Measurements from ENCODE around the gene STK31.
"Not testable (repeated sequence)": the region's sequence is repeated elsewhere in the genome, so short reads cannot be mapped to it uniquely, and the experiment has no call there.

The STK31 gene

GRCh38 chr7:23713285-23714149, 3.5 kb downstream of the STK31 start:
- no peak for DNase-seq

- no peak for DNase-seq
These were observed 4.1 kb downstream of the STK31 start for GRCh38 chr7:23714150-23714464.

GRCh38 chr7:23714579-23714978, 4.6 kb downstream of the STK31 start:
- no peak for DNase-seq

DNA sequence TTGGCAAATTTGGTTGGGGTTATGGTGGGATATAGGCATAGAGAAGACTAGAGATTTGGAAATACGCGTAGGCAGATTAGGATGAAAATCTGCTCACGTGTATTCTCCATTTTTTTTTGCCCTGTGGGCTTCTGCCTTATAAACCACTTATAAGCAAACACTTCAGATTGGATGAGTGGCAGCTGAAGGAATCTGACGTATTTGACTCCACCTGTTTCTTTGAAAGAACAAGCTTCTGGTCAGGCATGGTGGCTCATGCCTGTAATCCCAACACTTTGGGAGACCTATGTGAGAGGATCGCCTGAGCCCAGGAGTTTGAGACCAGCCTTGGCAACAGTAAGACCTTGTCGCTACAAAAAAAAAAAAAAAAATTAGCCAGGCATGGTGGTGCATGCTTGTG, 5.1 kb downstream of the STK31 start:
- no peak for DNase-seq

- no peak for DNase-seq
These were observed 7.8 kb downstream of the STK31 start for GRCh38 chr7:23717788-23718187.

- no peak for DNase-seq
These were observed 11.4 kb downstream of the STK31 start for GRCh38 chr7:23721456-23721855.

GRCh38 chr7:23722587-23723216, 12.7 kb downstream of the STK31 start:
- DNase-seq, result not testable (repeated sequence)

DNA sequence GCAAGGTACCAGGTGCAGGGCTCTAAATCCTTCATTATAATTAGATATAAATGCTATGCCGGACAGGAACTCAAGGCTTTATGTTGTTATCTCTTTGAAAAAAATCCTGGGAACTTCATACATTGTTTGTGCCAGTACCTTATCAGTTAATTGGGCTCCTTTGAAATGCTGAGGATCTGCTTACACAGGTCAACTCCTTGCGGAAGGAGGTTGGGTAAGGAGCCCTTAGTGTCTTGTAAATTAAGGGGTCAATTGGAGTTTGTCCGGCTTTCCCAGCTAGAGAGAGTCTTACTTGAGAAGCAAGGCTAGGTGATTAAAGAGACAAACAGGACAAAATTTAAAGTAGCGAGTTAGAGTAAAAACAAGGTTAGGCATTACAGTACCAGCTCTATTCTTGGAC, 14.1 kb downstream of the STK31 start:
- DNase-seq, result not testable (repeated sequence)

- DNase-seq, result no peak
These were observed 32.0 kb downstream of the STK31 start for GRCh38 chr7:23742051-23742450.

GRCh38 chr7:23743226-23743625, 33.2 kb downstream of the STK31 start:
- no peak for DNase-seq

DNA sequence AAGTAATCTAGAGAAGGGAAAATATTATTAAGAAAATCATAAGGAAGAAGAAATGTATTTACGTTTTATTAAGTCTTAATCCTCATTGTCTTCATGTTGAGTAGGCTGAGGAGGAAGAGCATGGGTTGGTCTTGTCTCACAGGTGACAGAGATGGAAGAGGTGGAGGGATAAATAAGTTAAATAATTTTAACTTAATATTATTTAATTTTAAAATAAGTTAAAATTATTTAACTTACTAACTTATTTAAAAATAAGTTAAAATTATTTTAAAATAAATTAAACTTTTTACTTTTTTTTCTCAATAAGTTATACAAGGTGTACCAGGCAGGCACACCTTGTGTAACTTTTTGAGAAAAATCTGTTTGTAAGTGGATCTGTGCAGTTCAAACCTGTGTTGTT, 36.6 kb downstream of the STK31 start:
- no peak for DNase-seq

GRCh38 chr7:23751852-23752251, 41.8 kb downstream of the STK31 start:
- no peak for DNase-seq

DNA sequence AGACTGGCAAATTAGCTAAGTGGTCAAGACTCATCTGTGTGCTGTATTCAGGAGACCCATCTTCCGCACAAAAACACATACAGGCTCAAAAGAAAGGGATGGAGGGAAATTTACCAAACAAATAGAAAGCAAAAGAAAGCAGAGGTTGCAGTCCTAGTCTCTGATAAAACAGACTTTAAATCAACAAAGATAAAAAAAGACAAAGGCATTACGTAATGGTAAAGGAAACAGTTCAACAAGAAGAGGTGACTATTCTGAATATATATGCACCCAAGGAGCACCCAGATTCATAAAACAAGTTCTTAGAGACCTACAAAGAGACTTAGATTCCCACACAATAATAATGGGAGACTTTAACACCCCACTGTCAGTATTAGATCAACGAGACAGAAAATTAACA, 48.8 kb downstream of the STK31 start:
- DNase-seq, result not testable (repeated sequence)

GRCh38 chr7:23759671-23760391, 49.8 kb downstream of the STK31 start:
- no peak for DNase-seq

DNA sequence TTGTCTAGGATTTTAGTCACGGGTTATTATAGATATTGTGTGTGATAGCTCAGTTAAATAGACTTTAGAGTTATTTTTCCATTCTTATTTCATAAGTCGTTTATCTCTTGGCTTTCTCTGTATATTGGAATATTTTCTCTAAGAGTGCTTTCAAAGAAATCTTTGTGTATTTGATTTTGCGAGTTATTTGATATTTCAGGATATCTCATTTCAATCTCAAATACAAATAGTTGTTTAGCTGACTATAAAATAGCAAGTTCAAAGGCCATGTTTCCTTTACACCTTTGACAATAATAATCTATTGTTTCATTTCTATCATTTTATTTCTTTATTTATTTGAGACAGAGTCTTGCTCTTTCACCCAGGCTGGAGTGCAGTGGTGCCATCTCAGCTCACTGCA, 55.9 kb downstream of the STK31 start:
- DNase-seq, result no peak

GRCh38 chr7:23767514-23767913, 57.5 kb downstream of the STK31 start:
- DNase-seq, result no peak

- no peak for DNase-seq
These were observed 58.0 kb downstream of the STK31 start for GRCh38 chr7:23768022-23768421.

GRCh38 chr7:23779185-23779800, 69.3 kb downstream of the STK31 start:
- DNase-seq, result not testable (repeated sequence)

- DNase-seq, result no peak
These were observed 73.1 kb downstream of the STK31 start for GRCh38 chr7:23783115-23783514.

DNA sequence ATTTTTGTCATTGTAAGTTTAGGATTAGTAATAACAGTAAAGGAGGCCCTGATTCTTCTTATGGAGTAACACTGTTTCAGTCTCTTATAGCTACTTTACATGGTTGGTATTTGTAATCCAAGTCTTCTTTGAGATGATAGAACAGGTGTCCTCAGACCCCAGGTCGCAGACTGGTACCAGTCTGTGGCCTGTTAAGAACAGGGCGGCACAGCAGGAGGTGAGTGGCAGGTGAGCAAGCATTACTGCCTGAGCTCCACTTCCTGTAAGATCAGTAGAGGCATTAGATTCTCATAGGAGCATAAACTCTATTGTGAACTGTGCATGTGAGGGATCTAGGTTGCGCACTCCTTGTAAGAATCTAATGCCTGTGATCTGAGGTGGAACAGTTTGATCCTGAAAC, 77.3 kb downstream of the STK31 start:
- DNase-seq, result no peak

- no peak for DNase-seq
These were observed 78.8 kb downstream of the STK31 start for GRCh38 chr7:23788843-23789242.

DNA sequence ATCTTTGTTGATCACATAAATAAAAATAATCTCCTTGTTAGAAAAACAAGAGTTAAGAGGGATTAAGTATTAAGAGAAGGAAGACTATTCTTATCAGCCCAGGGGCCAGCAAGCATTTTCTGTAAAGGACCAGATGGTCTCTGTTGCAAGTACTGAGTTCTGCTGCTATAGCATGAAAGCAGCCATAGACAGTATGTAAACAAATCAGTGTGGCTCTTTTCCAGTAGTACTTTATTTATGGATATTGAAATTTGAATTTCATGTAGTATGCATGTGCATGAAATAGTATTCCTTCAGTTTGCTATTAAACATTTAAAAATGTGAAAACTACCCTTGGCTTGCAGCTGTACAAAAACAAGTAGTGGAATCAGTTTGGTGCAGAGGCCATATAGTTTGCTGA, 81.7 kb downstream of the STK31 start:
- DNase-seq, result no peak

GRCh38 chr7:23802720-23803397, 92.8 kb downstream of the STK31 start:
- DNase-seq, result no peak
